DND-41 (cell line): ENCODE measurements around the gene LRRC4B.

Source experiments
- CTCF ChIP-seq: IDR thresholded peaks from 2 replicates; pipeline ENCODE4 v1.5.1; 2012; ENCODE audit warnings: borderline replicate concordance, low read length, moderate library complexity, mild to moderate bottlenecking; ENCODE audit not compliant: poor library complexity, severe bottlenecking; ENCODE audit errors: extremely low read depth
- EZH2 ChIP-seq: IDR thresholded peaks from 3 replicates; pipeline ENCODE4 v1.6.1; 2012; ENCODE audit warnings: borderline replicate concordance, low read depth, mild to moderate bottlenecking, moderate library complexity, low read length, inconsistent platforms; ENCODE audit not compliant: severe bottlenecking

DNA sequence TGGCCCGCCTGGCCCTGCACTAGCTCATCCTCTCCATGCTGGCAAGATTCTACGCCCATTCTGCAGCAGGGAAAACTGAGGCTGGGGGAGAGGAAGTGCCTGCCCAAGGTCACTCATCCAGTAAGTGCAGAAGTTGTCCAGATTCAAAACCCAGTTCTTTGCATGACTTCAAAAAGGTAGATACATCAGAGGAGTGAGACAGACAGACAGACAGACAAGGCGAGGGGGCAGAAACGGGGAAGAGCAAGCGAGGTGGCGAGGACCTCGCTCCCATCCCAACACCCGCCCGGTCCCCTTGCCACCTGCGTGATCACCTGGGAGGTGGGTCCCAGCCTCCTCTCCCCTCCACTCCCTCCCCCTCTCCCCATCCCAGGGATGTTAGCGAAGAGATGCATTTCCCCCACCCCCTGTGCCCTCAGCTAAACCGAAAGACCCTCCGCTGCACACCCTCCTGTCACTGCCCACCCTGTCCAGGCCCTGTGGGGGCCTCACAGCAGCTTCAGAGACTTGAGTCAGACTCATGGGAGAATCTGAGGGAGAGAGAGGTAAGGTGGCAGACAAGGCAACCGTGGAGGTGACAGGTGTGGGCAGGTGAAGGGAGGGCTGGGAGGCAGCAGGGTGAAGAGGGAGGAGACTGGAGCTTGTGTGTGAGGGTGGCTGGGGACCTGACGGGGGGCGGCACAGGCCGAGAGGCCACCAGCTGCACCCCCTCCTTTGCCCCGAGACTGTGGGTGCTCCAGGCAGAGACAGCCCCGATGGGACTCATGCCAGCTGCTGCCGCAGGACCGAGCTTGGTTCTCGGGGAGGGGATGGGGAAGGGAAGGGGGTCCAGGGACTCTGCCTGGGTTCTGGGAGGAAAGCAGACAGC lies 18.9 kb downstream of the LRRC4B start:
- TF ChIP-seq CTCF, result no peak
- TF ChIP-seq EZH2, result no peak
